OCI-LY1 (cell line): ENCODE measurements around the gene PDS5A.

Source experiments
- H2AFZ ChIP-seq: fragments of 200-600 bp; sonication (generic), shearing (Covaris generic); 2 replicates; pipeline ENCODE4 v1.6.0; 2014; ENCODE audit warnings: antibody characterized with exemption, mild to moderate bottlenecking, low read length
- H3F3A ChIP-seq: fragments of 200-600 bp; sonication (generic), shearing (Covaris generic); 2 replicates; pipeline ENCODE4 v1.6.0; 2014; ENCODE audit warnings: mild to moderate bottlenecking, antibody characterized with exemption, low read length, moderate library complexity; ENCODE audit not compliant: insufficient read depth
- H3K27ac ChIP-seq: fragments of 200-600 bp; sonication (generic); 2 replicates; pipeline ENCODE4 v1.5.1; 2014; ENCODE audit warnings: low read length, mixed run types, mild to moderate bottlenecking, low read depth; ENCODE audit not compliant: poor library complexity, severe bottlenecking
- H3K27me3 ChIP-seq: fragments of 200-600 bp; sonication (generic); 2 replicates; pipeline ENCODE4 v1.6.0; 2014; ENCODE audit warnings: antibody characterized with exemption, mild to moderate bottlenecking, low read length, moderate library complexity; ENCODE audit not compliant: insufficient read depth
- H3K36me3 ChIP-seq: fragments of 200-600 bp; sonication (generic); 2 replicates; pipeline ENCODE4 v1.6.1; 2014; ENCODE audit warnings: mild to moderate bottlenecking, antibody characterized with exemption, low read length, moderate library complexity, mixed read lengths; ENCODE audit not compliant: insufficient read depth
- H3K4me1 ChIP-seq: fragments of 200-600 bp; sonication (generic); 2 replicates; pipeline ENCODE4 v1.5.1; 2014; ENCODE audit warnings: mild to moderate bottlenecking, low read length, moderate library complexity; ENCODE audit not compliant: insufficient read depth, severe bottlenecking
- H3K4me2 ChIP-seq: fragments of 200-600 bp; sonication (generic), shearing (Covaris generic); 2 replicates; pipeline ENCODE4 v1.6.1; 2014; ENCODE audit warnings: low read length
- H3K4me3 ChIP-seq: fragments of 200-600 bp; sonication (generic); 2 replicates; pipeline ENCODE4 v1.5.1; 2014; ENCODE audit warnings: low read length, low read depth, mild to moderate bottlenecking, mixed read lengths; ENCODE audit not compliant: poor library complexity, severe bottlenecking
- H3K79me2 ChIP-seq: fragments of 200-600 bp; shearing (Covaris generic); 2 replicates; pipeline ENCODE4 v1.6.1; 2016; ENCODE audit warnings: mixed run types, low read length, mixed read lengths; ENCODE audit not compliant: insufficient read depth
- H3K9ac ChIP-seq: fragments of 200-600 bp; sonication (generic), shearing (Covaris generic); 2 replicates; pipeline ENCODE4 v1.6.1; 2014; ENCODE audit warnings: mild to moderate bottlenecking, low read length, mixed read lengths
- H3K9me2 ChIP-seq: fragments of 200-600 bp; sonication (generic), shearing (Covaris generic); 2 replicates; pipeline ENCODE4 v1.6.1; 2014; ENCODE audit warnings: low read depth, mild to moderate bottlenecking, low read length, mixed read lengths
- H3K9me3 ChIP-seq: fragments of 200-600 bp; shearing (Covaris generic); 2 replicates; pipeline ENCODE4 v1.6.1; 2014; ENCODE audit warnings: low read length, mixed read lengths
- H4K20me1 ChIP-seq: fragments of 200-600 bp; sonication (generic), shearing (Covaris generic); 2 replicates; pipeline ENCODE4 v1.6.0; 2016; ENCODE audit warnings: mild to moderate bottlenecking, low read length; ENCODE audit not compliant: insufficient read depth
- EZH2 ChIP-seq: fragments of 200-600 bp; sonication (generic), shearing (Covaris generic); IDR thresholded peaks from 2 replicates; pipeline ENCODE4 v1.8.0; 2017; ENCODE audit warnings: borderline replicate concordance, mixed run types, mild to moderate bottlenecking, antibody characterized with exemption, low read length, moderate library complexity, mixed read lengths
- TF ChIP-seq, protein P1 (sequence below): fragments of 200-600 bp; sonication (generic), shearing (Covaris generic); IDR thresholded peaks from 2 replicates; pipeline ENCODE4 v1.5.1; 2017; ENCODE audit warnings: mild to moderate bottlenecking, antibody characterized with exemption, low read length, moderate library complexity, mixed read lengths

PDS5A gene

DNA sequence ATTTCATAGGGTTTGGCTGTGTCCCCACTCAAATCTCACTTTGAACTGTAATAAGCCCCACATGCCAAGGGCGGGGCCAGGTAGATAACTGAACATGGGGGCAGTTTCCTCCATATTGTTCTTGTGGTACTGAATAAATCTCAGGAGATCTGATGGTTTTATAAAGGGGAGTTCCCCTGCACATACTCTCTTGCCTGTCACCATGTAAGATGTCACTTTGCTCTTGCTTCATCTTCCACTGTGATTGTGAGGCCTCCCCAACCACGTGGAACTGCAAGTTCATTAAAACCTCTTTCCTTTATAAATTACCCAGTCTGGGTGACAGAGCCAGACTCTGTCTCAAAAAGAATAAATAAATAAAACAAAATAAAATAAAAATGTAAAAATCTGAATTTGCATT is 95.9 kb downstream of the PDS5A start:
- Histone ChIP-seq H4K20me1 (no peaks in the 10 kb centered on the region), H3K36me3 (peaks cover 72% of the 10 kb centered on the region), H3K4me3 (no peak overlapping the region), H3K9ac (no peak overlapping the region), H3K9me3 (no peaks in the 10 kb centered on the region), H3K27ac (no peak overlapping the region), H3F3A (no peaks in the 10 kb centered on the region), H3K4me1 (no peaks in the 10 kb centered on the region), H3K4me2 (no peak overlapping the region), H3K9me2 (no peaks in the 10 kb centered on the region), H3K79me2 (no peaks in the 10 kb centered on the region), H3K27me3 (no peaks in the 10 kb centered on the region), H2AFZ (no peak overlapping the region)
- TF ChIP-seq EZH2, result no peak
- TF ChIP-seq, protein P1, sequence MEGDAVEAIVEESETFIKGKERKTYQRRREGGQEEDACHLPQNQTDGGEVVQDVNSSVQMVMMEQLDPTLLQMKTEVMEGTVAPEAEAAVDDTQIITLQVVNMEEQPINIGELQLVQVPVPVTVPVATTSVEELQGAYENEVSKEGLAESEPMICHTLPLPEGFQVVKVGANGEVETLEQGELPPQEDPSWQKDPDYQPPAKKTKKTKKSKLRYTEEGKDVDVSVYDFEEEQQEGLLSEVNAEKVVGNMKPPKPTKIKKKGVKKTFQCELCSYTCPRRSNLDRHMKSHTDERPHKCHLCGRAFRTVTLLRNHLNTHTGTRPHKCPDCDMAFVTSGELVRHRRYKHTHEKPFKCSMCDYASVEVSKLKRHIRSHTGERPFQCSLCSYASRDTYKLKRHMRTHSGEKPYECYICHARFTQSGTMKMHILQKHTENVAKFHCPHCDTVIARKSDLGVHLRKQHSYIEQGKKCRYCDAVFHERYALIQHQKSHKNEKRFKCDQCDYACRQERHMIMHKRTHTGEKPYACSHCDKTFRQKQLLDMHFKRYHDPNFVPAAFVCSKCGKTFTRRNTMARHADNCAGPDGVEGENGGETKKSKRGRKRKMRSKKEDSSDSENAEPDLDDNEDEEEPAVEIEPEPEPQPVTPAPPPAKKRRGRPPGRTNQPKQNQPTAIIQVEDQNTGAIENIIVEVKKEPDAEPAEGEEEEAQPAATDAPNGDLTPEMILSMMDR, result no peak

- H3K27me3 ChIP-seq, result no peaks in the 10 kb centered on the region
- no peak overlapping the region for H3K4me2 ChIP-seq
- no peaks in the 10 kb centered on the region for H3K9me2 ChIP-seq
- H3K36me3 ChIP-seq, result peaks cover 80% of the 10 kb centered on the region
- H3K4me3 ChIP-seq, result no peak overlapping the region
- no peaks in the 10 kb centered on the region for H4K20me1 ChIP-seq
- H3F3A ChIP-seq, result no peaks in the 10 kb centered on the region
- H3K79me2 ChIP-seq, result no peaks in the 10 kb centered on the region
- TF ChIP-seq, protein P1, result no peak
- TF ChIP-seq EZH2, result no peak
- no peak overlapping the region for H3K27ac ChIP-seq
- H2AFZ ChIP-seq, result no peak overlapping the region
- H3K9me3 ChIP-seq, result no peaks in the 10 kb centered on the region
- no peaks in the 10 kb centered on the region for H3K4me1 ChIP-seq
- H3K9ac ChIP-seq, result no peak overlapping the region
These were observed 99.7 kb downstream of the PDS5A start for GRCh38 chr4:39877971-39878370.

GRCh38 chr4:39873823-39874222 is 103.9 kb downstream of the PDS5A start:
- Histone ChIP-seq H3K4me2 (no peak overlapping the region), H3K27ac (no peak overlapping the region)
- TF ChIP-seq EZH2, result no peak
- TF ChIP-seq, protein P1, result no peak

More at GRCh38 chr4:39873823-39874222, 103.9 kb downstream of the PDS5A start:
- H3K9me3 ChIP-seq, result no peaks in the 10 kb centered on the region
- no peaks in the 10 kb centered on the region for H3K4me1 ChIP-seq
- H4K20me1 ChIP-seq, result no peaks in the 10 kb centered on the region
- peaks cover 92% of the 10 kb centered on the region for H3K36me3 ChIP-seq
- no peak overlapping the region for H2AFZ ChIP-seq
- no peak overlapping the region for H3K9ac ChIP-seq
- no peaks in the 10 kb centered on the region for H3K9me2 ChIP-seq
- no peak overlapping the region for H3K4me3 ChIP-seq
- no peaks in the 10 kb centered on the region for H3K79me2 ChIP-seq
- no peaks in the 10 kb centered on the region for H3K27me3 ChIP-seq
- H3F3A ChIP-seq, result no peaks in the 10 kb centered on the region
